HEK293T (cell line): ENCODE data around the gene MED16.

Experiments used
- CTCF ChIA-PET: fragments of 350-600 bp; formaldehyde crosslinking; extraction: SDS; loops from one replicate; lab custom pipeline; 2021; ENCODE audit warnings: antibody characterized with exemption, inconsistent platforms; lab: Yijun Ruan, JAX
- POLR2A ChIA-PET: fragments of 350-600 bp; formaldehyde crosslinking; extraction: SDS; loops from one replicate; lab custom pipeline; 2020; ENCODE audit warnings: antibody characterized with exemption, inconsistent platforms; lab: Yijun Ruan, JAX
- DNase-seq: peaks from one replicate; pipeline ENCODE4 v3.0.0; 2012; ENCODE audit warnings: mixed read lengths; ENCODE audit errors: extremely low spot score
- ARNT ChIP-seq: fragments of 450-650 bp; IDR thresholded peaks from 2 replicates; pipeline ENCODE4 v1.6.1; 2017; ENCODE audit warnings: mild to moderate bottlenecking
- BHLHE40 ChIP-seq: fragments of 450-650 bp; IDR thresholded peaks from 2 replicates; pipeline ENCODE4 v1.6.1; 2016; ENCODE audit warnings: mild to moderate bottlenecking, moderate library complexity, borderline replicate concordance
- CTBP1 ChIP-seq: fragments of 450-650 bp; IDR thresholded peaks from 2 replicates; pipeline ENCODE4 v1.6.1; 2016; ENCODE audit warnings: borderline replicate concordance
- ELF4 ChIP-seq: fragments of 450-650 bp; IDR thresholded peaks from 2 replicates; pipeline ENCODE4 v1.6.1; 2017; ENCODE audit warnings: antibody characterized with exemption
- FOXA1 ChIP-seq: fragments of 450-650 bp; IDR thresholded peaks from 2 replicates; pipeline ENCODE4 v1.6.1; 2016; ENCODE audit warnings: mild to moderate bottlenecking
- FOXK2 ChIP-seq: fragments of 450-650 bp; IDR thresholded peaks from 2 replicates; pipeline ENCODE4 v1.6.1; 2016; ENCODE audit warnings: mild to moderate bottlenecking
- FOXM1 ChIP-seq: fragments of 450-650 bp; IDR thresholded peaks from 2 replicates; pipeline ENCODE4 v1.6.1; 2017; ENCODE audit warnings: mild to moderate bottlenecking, borderline replicate concordance
- HDGF ChIP-seq: fragments of 450-650 bp; IDR thresholded peaks from 2 replicates; pipeline ENCODE4 v1.6.1; 2017; ENCODE audit warnings: antibody characterized with exemption, borderline replicate concordance
- L3MBTL2 ChIP-seq: fragments of 450-650 bp; conservative IDR thresholded peaks from 2 replicates; pipeline ENCODE4 v1.6.1; 2016; ENCODE audit warnings: mild to moderate bottlenecking
- LEF1 ChIP-seq: fragments of 450-650 bp; IDR thresholded peaks from 2 replicates; pipeline ENCODE4 v1.6.1; 2017; ENCODE audit warnings: mild to moderate bottlenecking, borderline replicate concordance
- NFRKB ChIP-seq: fragments of 450-650 bp; IDR thresholded peaks from 2 replicates; pipeline ENCODE4 v1.6.1; 2016; ENCODE audit warnings: mild to moderate bottlenecking, moderate library complexity
- SP1 ChIP-seq: fragments of 450-650 bp; IDR thresholded peaks from 2 replicates; pipeline ENCODE4 v1.6.1; 2017
- SUZ12 ChIP-seq: fragments of 450-650 bp; IDR thresholded peaks from 2 replicates; pipeline ENCODE4 v1.6.1; 2016; ENCODE audit warnings: mild to moderate bottlenecking
- TARDBP ChIP-seq: fragments of 450-650 bp; IDR thresholded peaks from 2 replicates; pipeline ENCODE4 v1.6.1; 2016
- ZNF384 ChIP-seq: fragments of 450-650 bp; IDR thresholded peaks from 2 replicates; pipeline ENCODE4 v1.6.1; 2016
- TF ChIP-seq, protein P1 (sequence below): fragments of 450-650 bp; IDR thresholded peaks from 2 replicates; pipeline ENCODE4 v1.6.1; 2016

MED16 gene

GRCh38 chr19:928471-929202 is 35.6 kb upstream of the MED16 start:
- CTCF ChIA-PET: interaction anchor here (1.2 kb wide), 1 partner anchor 42 kb away, joined by 3 read pairs; no protein-coding TSS in a partner anchor

GRCh38 chr19:927780-928401 is 34.9 kb upstream of the MED16 start:
- DNase-seq: no peak
- ChIA-PET CTCF (interaction anchor here (1.2 kb wide), 1 partner anchor 43 kb away, joined by 3 read pairs; no protein-coding TSS in a partner anchor), POLR2A (no interaction called here)
- TF ChIP-seq HDGF (no peak), SUZ12 (no peak), ELF4 (no peak), FOXM1 (no peak), SP1 (no peak), LEF1 (no peak), CTBP1 (no peak), FOXK2 (no peak), BHLHE40 (no peak), TARDBP (no peak), FOXA1 (no peak), NFRKB (no peak), ZNF384 (no peak), ARNT (no peak), L3MBTL2 (no peak)
- TF ChIP-seq, protein P1, sequence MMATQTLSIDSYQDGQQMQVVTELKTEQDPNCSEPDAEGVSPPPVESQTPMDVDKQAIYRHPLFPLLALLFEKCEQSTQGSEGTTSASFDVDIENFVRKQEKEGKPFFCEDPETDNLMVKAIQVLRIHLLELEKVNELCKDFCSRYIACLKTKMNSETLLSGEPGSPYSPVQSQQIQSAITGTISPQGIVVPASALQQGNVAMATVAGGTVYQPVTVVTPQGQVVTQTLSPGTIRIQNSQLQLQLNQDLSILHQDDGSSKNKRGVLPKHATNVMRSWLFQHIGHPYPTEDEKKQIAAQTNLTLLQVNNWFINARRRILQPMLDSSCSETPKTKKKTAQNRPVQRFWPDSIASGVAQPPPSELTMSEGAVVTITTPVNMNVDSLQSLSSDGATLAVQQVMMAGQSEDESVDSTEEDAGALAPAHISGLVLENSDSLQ: no peak

More at GRCh38 chr19:928471-929202, 35.6 kb upstream of the MED16 start:
- POLR2A ChIA-PET: no interaction called here
- DNase-seq: no peak
- TF ChIP-seq FOXK2 (no peak), BHLHE40 (no peak), CTBP1 (no peak), NFRKB (no peak), L3MBTL2 (no peak)

DNA sequence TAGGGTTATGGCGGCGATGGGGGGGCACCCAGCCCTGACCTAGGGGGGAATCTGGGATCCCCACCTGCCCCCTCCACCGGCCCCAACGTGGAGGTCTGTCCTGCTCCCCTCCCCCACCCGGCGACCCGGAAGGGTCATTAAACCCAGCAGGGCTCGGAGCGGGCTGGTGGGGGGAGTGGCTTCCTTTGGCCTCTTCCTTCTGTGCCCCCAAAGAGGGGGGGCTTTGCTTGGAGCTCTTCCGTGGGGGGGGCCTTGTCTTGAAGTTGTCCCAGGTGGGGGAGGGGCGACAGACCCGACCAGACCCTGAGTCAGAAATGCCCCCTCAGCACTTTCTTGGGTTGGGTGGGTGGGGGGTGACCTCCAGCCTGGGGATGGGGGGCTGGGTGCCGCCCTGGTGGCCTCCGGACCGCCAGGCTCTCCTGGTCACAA is 34.4 kb upstream of the MED16 start:
- ChIA-PET CTCF (no interaction called here), POLR2A (no interaction called here)
- DNase-seq: no peak
- TF ChIP-seq, protein P1: no peak
- no peak for TF ChIP-seq ARNT
- TF ChIP-seq BHLHE40: no peak
- TF ChIP-seq ELF4: no peak
- TF ChIP-seq TARDBP: no peak
- no peak for TF ChIP-seq NFRKB
- no peak for TF ChIP-seq LEF1
- no peak for TF ChIP-seq SP1
- TF ChIP-seq FOXA1: no peak
- no peak for TF ChIP-seq ZNF384
- no peak for TF ChIP-seq L3MBTL2

- no peak for DNase-seq
- POLR2A ChIA-PET: no interaction called here
- CTCF ChIA-PET: no interaction called here
- TF ChIP-seq ARNT (no peak), CTBP1 (no peak), FOXK2 (no peak), FOXM1 (peak; percentile 49; the same call in 1 of the 2 replicates)
Observed at GRCh38 chr19:926589-927350, 33.8 kb upstream of the MED16 start.

DNA sequence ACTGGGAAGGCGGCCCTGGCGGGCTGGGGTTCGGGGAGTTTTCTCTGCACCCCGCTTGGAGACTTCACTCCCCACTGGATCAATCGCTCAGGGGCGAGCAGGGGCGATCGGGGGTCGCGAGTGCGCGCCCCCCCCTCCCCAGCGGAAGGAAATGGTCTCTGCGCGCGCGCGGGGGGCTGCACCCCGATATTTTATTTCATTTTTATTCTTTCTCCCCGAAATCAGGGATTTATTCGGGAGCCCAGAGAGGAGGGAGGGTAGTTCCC is 33.3 kb upstream of the MED16 start:
- CTCF ChIA-PET: no interaction called here
- POLR2A ChIA-PET: no interaction called here
- TF ChIP-seq NFRKB (no peak), BHLHE40 (no peak), SP1 (no peak), LEF1 (no peak), ELF4 (no peak), TARDBP (no peak), FOXA1 (no peak)
- no peak for DNase-seq

- CTCF ChIA-PET: no interaction called here
- POLR2A ChIA-PET: no interaction called here
- peak; percentile 83 for DNase-seq
Observed at GRCh38 chr19:925526-926322, 32.7 kb upstream of the MED16 start, which contains the start of gene ARID3A. Gene ARID3A (plus strand): TSS chr19:926035. CDS start chr19:929529, 3,494 bp downstream.

More at GRCh38 chr19:925526-926322, 32.7 kb upstream of the MED16 start, which contains the start of gene ARID3A:
- TF ChIP-seq, protein P1: peak; percentile 54
- no peak for TF ChIP-seq SP1
- peak; percentile 45 for TF ChIP-seq FOXM1
- no peak for TF ChIP-seq TARDBP
